IPS DF 4.7 (cell line): ENCODE results near the gene TUBA8.
A peak's percentile ranks its signal among the peaks of the same experiment; 100 is the strongest.
"Not testable (repeated sequence)": the region's sequence is repeated elsewhere in the genome, so short reads cannot be mapped to it uniquely, and the experiment has no call there.

Source experiments
- DNase-seq: peaks from one replicate; pipeline ENCODE4 v3.0.0-alpha.2; 2013; ENCODE audit warnings: low spot score; ENCODE audit errors: extremely low read depth

The TUBA8 gene

GRCh38 chr22:18126606-18127005, 16.0 kb downstream of the TUBA8 start:
- DNase-seq, result no peak

- DNase-seq, result no peak
These were observed 19.4 kb downstream of the TUBA8 start for GRCh38 chr22:18130018-18130417.

- DNase-seq, result no peak
These were observed 20.3 kb downstream of the TUBA8 start for GRCh38 chr22:18130699-18131429.

- no peak for DNase-seq
These were observed 22.8 kb downstream of the TUBA8 start for GRCh38 chr22:18133452-18133851.

- DNase-seq, result no peak
These were observed 26.1 kb downstream of the TUBA8 start for GRCh38 chr22:18136563-18137320.

- not testable (repeated sequence) for DNase-seq
These were observed 30.4 kb downstream of the TUBA8 start for GRCh38 chr22:18141004-18141403.

- no peak for DNase-seq
These were observed 33.5 kb downstream of the TUBA8 start for GRCh38 chr22:18144105-18144504.

GRCh38 chr22:18145676-18146388, 35.2 kb downstream of the TUBA8 start:
- DNase-seq, result no peak

GRCh38 chr22:18146389-18146753, 35.8 kb downstream of the TUBA8 start:
- no peak for DNase-seq

GRCh38 chr22:18147791-18148190, 37.2 kb downstream of the TUBA8 start:
- DNase-seq, result no peak

GRCh38 chr22:18148293-18148965, 37.8 kb downstream of the TUBA8 start:
- DNase-seq, result no peak

GRCh38 chr22:18152519-18152918, 41.9 kb downstream of the TUBA8 start:
- no peak for DNase-seq

- no peak for DNase-seq
These were observed 44.3 kb downstream of the TUBA8 start for GRCh38 chr22:18154821-18155390.

- not testable (repeated sequence) for DNase-seq
These were observed 44.9 kb downstream of the TUBA8 start for GRCh38 chr22:18155546-18155945.

- peak; percentile 66 for DNase-seq
These were observed 46.5 kb downstream of the TUBA8 start for GRCh38 chr22:18156878-18157713.

- DNase-seq, result no peak
These were observed 47.1 kb downstream of the TUBA8 start for GRCh38 chr22:18157714-18158028.

- DNase-seq, result not testable (repeated sequence)
These were observed 50.0 kb downstream of the TUBA8 start for GRCh38 chr22:18160641-18161040.

- DNase-seq, result not testable (repeated sequence)
These were observed 53.2 kb downstream of the TUBA8 start for GRCh38 chr22:18163843-18164242.

GRCh38 chr22:18164584-18164983, 54.0 kb downstream of the TUBA8 start:
- not testable (repeated sequence) for DNase-seq

GRCh38 chr22:18165356-18165755, 54.7 kb downstream of the TUBA8 start:
- DNase-seq, result not testable (repeated sequence)
